SK-N-SH treated with all-trans-retinoic acid at 6 μM for 48 hours (cell line): ENCODE data around the gene SLC7A4.

ENCODE experiments used
- ATAC-seq: fragments of 200-7000 bp; cut with Tn5 transposase; 3 replicates; pipeline ENCODE4 v1.9.1; 2020; ENCODE audit warnings: mild to moderate bottlenecking, moderate library complexity
- ARNTL ChIP-seq: fragments of 450-650 bp; formaldehyde crosslinking; IDR thresholded peaks from 2 replicates; pipeline ENCODE4 v1.5.0; 2020; ENCODE audit warnings: low read depth, mild to moderate bottlenecking, moderate library complexity, borderline replicate concordance
- BACH2 ChIP-seq: fragments of 250-450 bp; sonication (Bioruptor Pico); IDR thresholded peaks from 2 replicates; pipeline ENCODE4 v1.9.0; 2021; ENCODE audit warnings: mild to moderate bottlenecking, borderline replicate concordance
- CSDC2 ChIP-seq: fragments of 250-450 bp; sonication (Bioruptor Pico); IDR thresholded peaks from 2 replicates; pipeline ENCODE4 v1.5.0; 2020; ENCODE audit warnings: mild to moderate bottlenecking, moderate library complexity
- ESRRG ChIP-seq: fragments of 250-450 bp; sonication (Bioruptor Pico); IDR thresholded peaks from 2 replicates; pipeline ENCODE4 v1.6.1; 2021; ENCODE audit warnings: mild to moderate bottlenecking
- GLIS3 ChIP-seq: fragments of 250-450 bp; sonication (Bioruptor Pico); IDR thresholded peaks from 2 replicates; pipeline ENCODE4 v1.5.0; 2020; ENCODE audit warnings: mild to moderate bottlenecking, moderate library complexity
- ISL1 ChIP-seq: fragments of 250-450 bp; sonication (Bioruptor Pico); IDR thresholded peaks from 2 replicates; pipeline ENCODE4 v2.1.2; 2022; ENCODE audit warnings: mild to moderate bottlenecking, moderate library complexity
- PATZ1 ChIP-seq: fragments of 250-450 bp; sonication (Bioruptor Pico); IDR thresholded peaks from 2 replicates; pipeline ENCODE4 v1.8.0; 2020; ENCODE audit warnings: mild to moderate bottlenecking, moderate library complexity, borderline replicate concordance
- PPARA ChIP-seq: fragments of 250-450 bp; sonication (Bioruptor Pico); IDR thresholded peaks from 2 replicates; pipeline ENCODE4 v1.5.0; 2020; ENCODE audit warnings: mild to moderate bottlenecking, borderline replicate concordance
- RARB ChIP-seq: fragments of 250-450 bp; sonication (Bioruptor Pico); IDR thresholded peaks from 2 replicates; pipeline ENCODE4 v1.8.0; 2021; ENCODE audit warnings: mild to moderate bottlenecking, moderate library complexity
- SNAI2 ChIP-seq: fragments of 250-450 bp; sonication (Bioruptor Pico); IDR thresholded peaks from 2 replicates; pipeline ENCODE4 v1.5.0; 2020; ENCODE audit warnings: mild to moderate bottlenecking, moderate library complexity
- TCF4 ChIP-seq: fragments of 250-450 bp; sonication (Bioruptor Pico); IDR thresholded peaks from 2 replicates; pipeline ENCODE4 v1.8.0; 2021; ENCODE audit warnings: mild to moderate bottlenecking, moderate library complexity, borderline replicate concordance
- TOX ChIP-seq: fragments of 250-450 bp; sonication (Bioruptor Pico); IDR thresholded peaks from 2 replicates; pipeline ENCODE4 v1.8.0; 2021; ENCODE audit warnings: mild to moderate bottlenecking, moderate library complexity, borderline replicate concordance
- TSHZ2 ChIP-seq: fragments of 250-450 bp; sonication (Bioruptor Pico); IDR thresholded peaks from 2 replicates; pipeline ENCODE4 v1.5.0; 2020; ENCODE audit warnings: mild to moderate bottlenecking, moderate library complexity
- ZC3H10 ChIP-seq: fragments of 250-450 bp; sonication (Bioruptor Pico); IDR thresholded peaks from 2 replicates; pipeline ENCODE4 v1.5.1; 2021; ENCODE audit warnings: mild to moderate bottlenecking, moderate library complexity
- ZFP3 ChIP-seq: fragments of 250-450 bp; sonication (Bioruptor Pico); IDR thresholded peaks from 2 replicates; pipeline ENCODE4 v1.5.0; 2020; ENCODE audit warnings: mild to moderate bottlenecking, moderate library complexity
- ZFP30 ChIP-seq: fragments of 450-650 bp; formaldehyde crosslinking; IDR thresholded peaks from 2 replicates; pipeline ENCODE4 v1.5.0; 2022; ENCODE audit warnings: mild to moderate bottlenecking, moderate library complexity
- ZNF565 ChIP-seq: fragments of 450-650 bp; formaldehyde crosslinking; conservative IDR thresholded peaks from 2 replicates; pipeline ENCODE4 v1.5.0; 2020; ENCODE audit warnings: low read depth, mild to moderate bottlenecking, moderate library complexity
- ZNF70 ChIP-seq: fragments of 450-650 bp; formaldehyde crosslinking; IDR thresholded peaks from 2 replicates; pipeline ENCODE4 v1.5.0; 2020; ENCODE audit warnings: mild to moderate bottlenecking, moderate library complexity
- ZNF8 ChIP-seq: fragments of 450-650 bp; formaldehyde crosslinking; IDR thresholded peaks from 2 replicates; pipeline ENCODE4 v1.5.0; 2020; ENCODE audit warnings: mild to moderate bottlenecking, moderate library complexity
- TF ChIP-seq, protein P1 (sequence below): fragments of 250-450 bp; sonication (Bioruptor Pico); IDR thresholded peaks from 2 replicates; pipeline ENCODE4 v1.5.1; 2020; ENCODE audit warnings: low read depth, mild to moderate bottlenecking, moderate library complexity
- TF ChIP-seq, protein P2 (sequence below): fragments of 250-450 bp; sonication (Bioruptor Pico); IDR thresholded peaks from 2 replicates; pipeline ENCODE4 v1.5.1; 2021; ENCODE audit warnings: mild to moderate bottlenecking, moderate library complexity

Gene SLC7A4

GRCh38 chr22:20994128-20994901 is 38.0 kb downstream of the SLC7A4 start (continued):
- TF ChIP-seq GLIS3: no peak
- TF ChIP-seq ZFP3 (CRISPR knock-in tag): no peak
- no peak for TF ChIP-seq CSDC2 (CRISPR knock-in tag)
- TF ChIP-seq, protein P1, sequence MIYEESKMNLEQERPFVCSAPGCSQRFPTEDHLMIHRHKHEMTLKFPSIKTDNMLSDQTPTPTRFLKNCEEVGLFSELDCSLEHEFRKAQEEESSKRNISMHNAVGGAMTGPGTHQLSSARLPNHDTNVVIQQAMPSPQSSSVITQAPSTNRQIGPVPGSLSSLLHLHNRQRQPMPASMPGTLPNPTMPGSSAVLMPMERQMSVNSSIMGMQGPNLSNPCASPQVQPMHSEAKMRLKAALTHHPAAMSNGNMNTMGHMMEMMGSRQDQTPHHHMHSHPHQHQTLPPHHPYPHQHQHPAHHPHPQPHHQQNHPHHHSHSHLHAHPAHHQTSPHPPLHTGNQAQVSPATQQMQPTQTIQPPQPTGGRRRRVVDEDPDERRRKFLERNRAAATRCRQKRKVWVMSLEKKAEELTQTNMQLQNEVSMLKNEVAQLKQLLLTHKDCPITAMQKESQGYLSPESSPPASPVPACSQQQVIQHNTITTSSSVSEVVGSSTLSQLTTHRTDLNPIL (CRISPR knock-in tag): no peak

DNA sequence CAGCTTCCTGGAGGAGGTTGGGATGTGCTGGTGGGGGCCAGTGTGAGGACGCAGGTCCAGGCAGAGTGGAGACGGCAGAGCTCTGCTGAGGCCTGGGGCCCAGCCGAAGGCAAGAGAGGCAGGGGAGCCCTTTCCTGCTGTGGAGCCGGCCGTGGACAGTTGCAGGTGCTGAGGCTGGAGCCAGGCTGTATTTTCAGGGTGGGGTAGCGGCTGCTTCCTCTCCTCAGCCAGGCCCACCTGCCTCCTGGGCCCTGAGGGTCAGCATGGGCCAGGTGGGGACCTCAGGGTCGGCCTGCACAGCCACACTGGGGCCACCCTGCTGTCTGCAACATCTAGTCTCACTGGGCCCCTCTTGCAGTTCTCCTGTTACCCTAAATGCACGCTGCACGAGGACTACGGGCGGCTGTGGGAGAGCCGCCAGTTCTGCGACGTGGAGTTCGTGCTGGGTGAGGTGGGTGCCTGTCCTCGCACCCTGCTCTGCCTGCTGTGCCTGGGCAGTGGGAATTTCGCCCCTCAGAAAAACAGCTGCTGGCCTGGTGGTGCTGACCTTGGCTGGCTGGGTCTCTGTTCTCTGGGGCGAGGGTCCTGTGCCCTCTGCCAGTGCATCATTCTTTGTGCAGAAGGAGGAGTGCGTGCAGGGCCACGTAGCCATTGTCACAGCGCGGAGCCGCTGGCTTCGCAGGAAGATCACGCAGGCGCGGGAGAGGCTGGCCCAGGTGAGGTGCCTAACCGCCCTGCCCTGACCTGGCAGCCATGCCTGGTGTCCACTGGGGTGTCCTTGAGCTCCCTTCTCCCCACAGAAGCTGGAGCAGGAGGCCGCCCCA is 38.8 kb downstream of the SLC7A4 start:
- ATAC-seq: no peak
- TF ChIP-seq ARNTL (CRISPR knock-in tag) (no peak), RARB (no peak), TOX (CRISPR knock-in tag) (no peak), PATZ1 (CRISPR knock-in tag) (no peak), BACH2 (CRISPR knock-in tag) (no peak), ZC3H10 (CRISPR knock-in tag) (no peak), ZNF70 (CRISPR knock-in tag) (no peak), ZFP3 (CRISPR knock-in tag) (no peak), ZNF565 (no peak), ESRRG (CRISPR knock-in tag) (no peak), ISL1 (CRISPR knock-in tag) (no peak)
- TF ChIP-seq, protein P1 (CRISPR knock-in tag): no peak
- TF ChIP-seq, protein P2, sequence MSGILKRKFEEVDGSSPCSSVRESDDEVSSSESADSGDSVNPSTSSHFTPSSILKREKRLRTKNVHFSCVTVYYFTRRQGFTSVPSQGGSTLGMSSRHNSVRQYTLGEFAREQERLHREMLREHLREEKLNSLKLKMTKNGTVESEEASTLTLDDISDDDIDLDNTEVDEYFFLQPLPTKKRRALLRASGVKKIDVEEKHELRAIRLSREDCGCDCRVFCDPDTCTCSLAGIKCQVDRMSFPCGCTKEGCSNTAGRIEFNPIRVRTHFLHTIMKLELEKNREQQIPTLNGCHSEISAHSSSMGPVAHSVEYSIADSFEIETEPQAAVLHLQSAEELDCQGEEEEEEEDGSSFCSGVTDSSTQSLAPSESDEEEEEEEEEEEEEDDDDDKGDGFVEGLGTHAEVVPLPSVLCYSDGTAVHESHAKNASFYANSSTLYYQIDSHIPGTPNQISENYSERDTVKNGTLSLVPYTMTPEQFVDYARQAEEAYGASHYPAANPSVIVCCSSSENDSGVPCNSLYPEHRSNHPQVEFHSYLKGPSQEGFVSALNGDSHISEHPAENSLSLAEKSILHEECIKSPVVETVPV (CRISPR knock-in tag): no peak

- ATAC-seq: no peak
- TF ChIP-seq GLIS3: no peak
- no peak for TF ChIP-seq ZFP30 (CRISPR knock-in tag)
- TF ChIP-seq, protein P2 (CRISPR knock-in tag): no peak
- no peak for TF ChIP-seq SNAI2
- no peak for TF ChIP-seq TOX (CRISPR knock-in tag)
- TF ChIP-seq BACH2 (CRISPR knock-in tag): no peak
- no peak for TF ChIP-seq ARNTL (CRISPR knock-in tag)
- TF ChIP-seq PATZ1 (CRISPR knock-in tag): no peak
- TF ChIP-seq ZNF8 (CRISPR knock-in tag): no peak
- no peak for TF ChIP-seq PPARA
- no peak for TF ChIP-seq ESRRG (CRISPR knock-in tag)
- no peak for TF ChIP-seq TCF4
- no peak for TF ChIP-seq TSHZ2 (CRISPR knock-in tag)
Measured at GRCh38 chr22:20992456-20993303, 39.7 kb downstream of the SLC7A4 start.
